NCI-H146 (cell line): ENCODE measurements around the gene ATN1.
"Not testable (repeated sequence)": the region's sequence is repeated elsewhere in the genome, so short reads cannot be mapped to it uniquely, and the experiment has no call there.

Experiments
- DNase-seq: peaks from one replicate; lab custom pipeline; 2025; lab: John Stamatoyannopoulos, UW

The ATN1 gene

GRCh38 chr12:6927379-6928021, at the start of gene ATN1:
Gene ATN1, plus strand, starts transcription at chr12:6927959. Its CDS starts 6,043 bp downstream, at chr12:6934002.
- peak; percentile 90 for DNase-seq

GRCh38 chr12:6879824-6880223, 47.9 kb upstream of the ATN1 start:
- DNase-seq, result not testable (repeated sequence)

GRCh38 chr12:6883252-6883651, 44.5 kb upstream of the ATN1 start:
- no peak for DNase-seq

- DNase-seq, result no peak
These were observed 44.1 kb upstream of the ATN1 start for GRCh38 chr12:6883683-6884082.

- no peak for DNase-seq
These were observed 43.2 kb upstream of the ATN1 start for GRCh38 chr12:6884539-6884938.

GRCh38 chr12:6886206-6886999, 41.4 kb upstream of the ATN1 start:
- DNase-seq, result not testable (repeated sequence)

GRCh38 chr12:6887460-6887859, 40.3 kb upstream of the ATN1 start:
- no peak for DNase-seq

- DNase-seq, result no peak
These were observed 39.4 kb upstream of the ATN1 start for GRCh38 chr12:6888360-6888759.

- not testable (repeated sequence) for DNase-seq
These were observed 39.0 kb upstream of the ATN1 start for GRCh38 chr12:6888794-6889193.

GRCh38 chr12:6889775-6890573, 37.8 kb upstream of the ATN1 start:
- DNase-seq, result not testable (repeated sequence)

- peak; percentile 99 for DNase-seq
These were observed 36.7 kb upstream of the ATN1 start for GRCh38 chr12:6890789-6891645.

GRCh38 chr12:6891646-6892001, 36.1 kb upstream of the ATN1 start:
- DNase-seq, result peak; percentile 42

- DNase-seq, result not testable (repeated sequence)
These were observed 35.1 kb upstream of the ATN1 start for GRCh38 chr12:6892683-6893082.

- DNase-seq, result no peak
These were observed 33.4 kb upstream of the ATN1 start for GRCh38 chr12:6894321-6894720.

- DNase-seq, result no peak
These were observed 30.8 kb upstream of the ATN1 start for GRCh38 chr12:6896846-6897435.

GRCh38 chr12:6899427-6899826, 28.3 kb upstream of the ATN1 start:
- no peak for DNase-seq

- DNase-seq, result peak; percentile 83
These were observed 27.8 kb upstream of the ATN1 start for GRCh38 chr12:6899837-6900519.

- no peak for DNase-seq
These were observed 25.3 kb upstream of the ATN1 start for GRCh38 chr12:6902448-6902847.

GRCh38 chr12:6903722-6904121, 24.0 kb upstream of the ATN1 start:
- no peak for DNase-seq
